Thyroid gland (tissue), 4 donors: ENCODE data around the gene SIX5. TPM values are rescaled to one million over a fixed set of nuclear protein-coding genes. Genes with fewer than 3 reads are reported as not detected.

Experiments
- DNase-seq, 2 donors: peaks; one replicate each; pipeline ENCODE4 v3.0.0-alpha.2; 2019
- H3K27ac ChIP-seq, 3 donors: fragments of 200-600 bp; sonication (generic); 1 replicate in 2 of 3; 2 replicates in 1 of 3; pipeline ENCODE4 v1.5.1; 2016 to 2019; ENCODE audit warnings: mild to moderate bottlenecking in 1 of 3, moderate library complexity in 1 of 3
- H3K27me3 ChIP-seq: fragments of 200-600 bp; sonication (generic); one replicate; pipeline ENCODE4 v1.5.1; 2019
- H3K36me3 ChIP-seq, 2 donors: fragments of 200-600 bp; sonication (generic); one replicate each; pipeline ENCODE4 v1.5.1; 2016 to 2019
- H3K4me1 ChIP-seq, 2 donors: fragments of 200-600 bp; sonication (generic); one replicate each; pipeline ENCODE4 v1.5.1; 2017 to 2019
- H3K4me3 ChIP-seq, 3 donors: fragments of 200-600 bp; sonication (generic); replicated peaks in 1 of 3; 1 replicate in 2 of 3; 2 replicates in 1 of 3; pipeline ENCODE4 v1.5.1; 2016; ENCODE audit warnings: mild to moderate bottlenecking in 1 of 3
- H3K9me3 ChIP-seq: fragments of 200-600 bp; sonication (generic); one replicate; pipeline ENCODE4 v1.5.1; 2017
- CTCF ChIP-seq, 6 experiments: fragments of 200-600 bp in 3 of 6; fragments of 450-650 bp in 3 of 6; sonication (generic) in 3 of 6; IDR thresholded peaks; one replicate each; pipeline ENCODE4 v1.5.1; 2016 to 2019; ENCODE audit warnings: antibody characterized with exemption in 6 of 6, mild to moderate bottlenecking in 2 of 6, inconsistent platforms in 1 of 6, moderate library complexity in 1 of 6
- POLR2A ChIP-seq, 2 donors: fragments of 450-650 bp; IDR thresholded peaks; one replicate each; pipeline ENCODE4 v1.6.1; 2017; ENCODE audit warnings: antibody characterized with exemption in 2 of 2, mild to moderate bottlenecking in 2 of 2, moderate library complexity in 1 of 2
- WGBS, 2 donors: methylation state at CpG; one replicate each; pipeline ENCODE4 v1.1.5; 2017; 5-methylcytosine and 5-hydroxymethylcytosine counted together
- intact Hi-C: fragments of 100-400 bp; cut with DNase I; formaldehyde crosslinking; loops from one replicate; pipeline ENCODE4 v1.15.1; 2023
- total RNA-seq, 4 donors: library from RNA; depleted of rRNA; stranded (reverse); fragments of >200 nt; gene quantifications; one replicate each; pipeline ENCODE4 v1.2.3, GENCODE V29; 2016

SIX5 gene
- total RNA-seq, 4 donors from 2014 or later, result 18.3 to 33.0 (median 23.3) TPM

- TF ChIP-seq CTCF (IDR thresholded peaks at IDR 0.05) (no peak), POLR2A (IDR thresholded peaks at IDR 0.05) (no peak)
- H3K9me3 ChIP-seq, result no peaks in the 10 kb centered on the region
- H3K4me1 ChIP-seq, result peaks cover 17 to 23% of the 10 kb centered on the region in 2 donors
- H3K36me3 ChIP-seq, result no peaks in the 10 kb centered on the region
- WGBS, 2 donors, result 40 to 45% methylated on average over 7 of the region's 7 CpGs
- intact Hi-C loops, result no loop called here
- H3K27me3 ChIP-seq, result no peaks in the 10 kb centered on the region
- DNase-seq, result peak in 1 of 2 donors; percentile 21
- H3K4me3 ChIP-seq, result no peak overlapping the region
- H3K27ac ChIP-seq, result peak overlapping the region; percentile 25 to 70 (median 66)
These were observed 40.6 kb upstream of the SIX5 start for GRCh38 chr19:45809643-45810159.

GRCh38 chr19:45805719-45806118 is 36.7 kb upstream of the SIX5 start:
- Histone ChIP-seq H3K4me1 (peaks cover 37 to 43% of the 10 kb centered on the region in 2 donors), H3K4me3 (no peak overlapping the region), H3K36me3 (no peaks in the 10 kb centered on the region), H3K9me3 (no peaks in the 10 kb centered on the region), H3K27me3 (no peaks in the 10 kb centered on the region), H3K27ac (peak overlapping the region in 2 of 3 donors; percentile 82 to 95)
- intact Hi-C loops, result no loop called here
- no peak for TF ChIP-seq CTCF (IDR thresholded peaks at IDR 0.05)
- TF ChIP-seq POLR2A (IDR thresholded peaks at IDR 0.05), result no peak
- DNase-seq, result no peak

GRCh38 chr19:45804959-45805230 is 35.8 kb upstream of the SIX5 start:
- H3K27ac ChIP-seq, result peak overlapping the region; percentile 82 to 95 (median 92)
- H3K4me1 ChIP-seq, result peaks cover 43 to 44% of the 10 kb centered on the region in 2 donors
- H3K36me3 ChIP-seq, result no peaks in the 10 kb centered on the region
- no peak overlapping the region for H3K4me3 ChIP-seq
- H3K9me3 ChIP-seq, result no peaks in the 10 kb centered on the region
- intact Hi-C loops, result no loop called here
- WGBS, 2 donors, result 22 to 42% methylated on average over 7 to 8 of the region's 8 CpGs
- DNase-seq, result peak; percentile 76 to 84
- TF ChIP-seq CTCF (IDR thresholded peaks at IDR 0.05) (no peak), POLR2A (IDR thresholded peaks at IDR 0.05) (peak in 1 of 2 donors; percentile 5)
- H3K27me3 ChIP-seq, result no peaks in the 10 kb centered on the region

- intact Hi-C loops, result no loop called here
These were observed 35.3 kb upstream of the SIX5 start for GRCh38 chr19:45804140-45804958.

More at GRCh38 chr19:45804140-45804958, 35.3 kb upstream of the SIX5 start:
- H3K4me3 ChIP-seq, result peak overlapping the region in 1 of 3 donors; percentile 7
- no peaks in the 10 kb centered on the region for H3K9me3 ChIP-seq
- no peaks in the 10 kb centered on the region for H3K27me3 ChIP-seq
- H3K36me3 ChIP-seq, result no peaks in the 10 kb centered on the region
- TF ChIP-seq CTCF (IDR thresholded peaks at IDR 0.05), result no peak
- TF ChIP-seq POLR2A (IDR thresholded peaks at IDR 0.05), result no peak
- whole genome bisulfite sequencing, 2 donors, result 49 to 57% methylated on average over 37 to 56 of the region's 57 CpGs
- peaks cover 42 to 44% of the 10 kb centered on the region in 2 donors for H3K4me1 ChIP-seq
- peak; percentile 92 to 94 for DNase-seq
- H3K27ac ChIP-seq, result peak overlapping the region; percentile 82 to 95 (median 92)
